B cell (primary cell): ENCODE results near the gene AFF1. TPM values are rescaled to one million over a fixed set of nuclear protein-coding genes. Genes with fewer than 3 reads are reported as not detected.

ENCODE experiments used
- ATAC-seq: fragments of 200-7000 bp; cut with Tn5 transposase; one replicate; pipeline ENCODE4 v1.10.0; 2021; ENCODE audit warnings: low read depth, mild to moderate bottlenecking, moderate number of reproducible peaks, moderate library complexity
- CTCF ChIA-PET: fragments of 350-600 bp; sonication (Branson Sonifier 250); formaldehyde crosslinking; loops from one replicate; lab custom pipeline; 2021; ENCODE audit warnings: antibody characterized with exemption, inconsistent platforms; lab: Charles Lee
- POLR2A ChIA-PET: fragments of 350-600 bp; sonication (Branson Sonifier 250); formaldehyde crosslinking; loops from one replicate; lab custom pipeline; 2021; ENCODE audit warnings: antibody characterized with exemption; lab: Charles Lee
- DNase-seq: peaks from one replicate; pipeline ENCODE4 v3.0.0; 2013
- H2AFZ ChIP-seq: 2 replicates; pipeline ENCODE4 v1.6.1; 2012; ENCODE audit warnings: mild to moderate bottlenecking, low read depth, low read length; ENCODE audit not compliant: insufficient read depth, poor library complexity, severe bottlenecking
- H3K27ac ChIP-seq, 2 donors: 1 replicate in 1 of 2; 2 replicates in 1 of 2; pipeline ENCODE4 v1.5.1; 2012 to 2013; ENCODE audit warnings: low read length in 2 of 2, mild to moderate bottlenecking in 2 of 2, moderate library complexity in 1 of 2
- H3K27me3 ChIP-seq, 4 experiments: fragments of 200-600 bp in 1 of 4; sonication (generic) in 1 of 4; replicated peaks in 1 of 4; 1 replicate in 2 of 4; 2 replicates in 2 of 4; pipeline versions ENCODE4 v1.6.1 to v1.7.0; 2013 to 2016; ENCODE audit warnings: low read length in 3 of 4, mild to moderate bottlenecking in 2 of 4, mixed read lengths in 1 of 4, moderate library complexity in 1 of 4; ENCODE audit not compliant: insufficient read depth in 4 of 4, control insufficient read depth in 3 of 4; ENCODE audit errors: control extremely low read depth in 1 of 4
- H3K36me3 ChIP-seq, 2 experiments: replicated peaks in 1 of 2; 1 replicate in 1 of 2; 2 replicates in 1 of 2; pipeline versions ENCODE4 v1.6.1 to v1.7.1; 2013; ENCODE audit warnings: low read length in 1 of 2; ENCODE audit not compliant: insufficient read depth in 2 of 2, control insufficient read depth in 1 of 2; ENCODE audit errors: control extremely low read depth in 1 of 2, extremely low read depth in 1 of 2
- H3K4me1 ChIP-seq, 2 donors: fragments of 200-600 bp in 1 of 2; sonication (generic) in 1 of 2; 1 replicate in 1 of 2; 2 replicates in 1 of 2; pipeline versions ENCODE4 v1.5.1 to v1.6.1; 2013 to 2017; ENCODE audit warnings: low read length in 2 of 2; ENCODE audit not compliant: control insufficient read depth in 2 of 2, insufficient read depth in 2 of 2
- H3K4me2 ChIP-seq: replicated peaks from 2 replicates; pipeline ENCODE3; 2012; ENCODE audit warnings: mild to moderate bottlenecking, low read depth, low read length; ENCODE audit not compliant: poor library complexity, severe bottlenecking
- H3K4me3 ChIP-seq, 5 experiments: fragments of 200-600 bp in 1 of 5; sonication (generic) in 1 of 5; 1 replicate in 3 of 5; 2 replicates in 2 of 5; pipeline versions ENCODE4 v1.5.1 to v1.7.0; 2011 to 2016; ENCODE audit warnings: low read length in 4 of 5, mild to moderate bottlenecking in 4 of 5, low read depth in 2 of 5, control low read depth in 1 of 5, moderate library complexity in 1 of 5; ENCODE audit not compliant: insufficient read depth in 1 of 5; ENCODE audit errors: control extremely low read depth in 1 of 5, extremely low read depth in 1 of 5
- H3K79me2 ChIP-seq: fragments of 200-600 bp; sonication (generic); one replicate; pipeline ENCODE4 v1.6.0; 2016; ENCODE audit warnings: low read length; ENCODE audit not compliant: control insufficient read depth, insufficient read depth
- H3K9ac ChIP-seq: fragments of 200-600 bp; sonication (generic); 2 replicates; pipeline ENCODE4 v1.6.1; 2017; ENCODE audit warnings: mild to moderate bottlenecking, low read length, moderate library complexity
- H3K9me3 ChIP-seq, 3 donors: one replicate each; pipeline versions ENCODE4 v1.6.1 to v1.7.1; 2013; ENCODE audit warnings: low read length in 2 of 3; ENCODE audit not compliant: control insufficient read depth in 2 of 3, insufficient read depth in 1 of 3; ENCODE audit errors: control extremely low read depth in 1 of 3
- H4K20me1 ChIP-seq: 2 replicates; pipeline ENCODE4 v1.6.0; 2012; ENCODE audit warnings: mild to moderate bottlenecking, low read length; ENCODE audit not compliant: insufficient read depth, control insufficient read depth, poor library complexity, severe bottlenecking
- H3K27ac Mint-ChIP-seq: one replicate; pipeline ENCODE4 v1.8.0; 2021; ENCODE audit warnings: mixed read lengths
- H3K27me3 Mint-ChIP-seq: one replicate; pipeline ENCODE4 v1.8.0; 2021; ENCODE audit warnings: mixed read lengths
- H3K4me1 Mint-ChIP-seq: one replicate; pipeline ENCODE4 v1.8.0; 2021; ENCODE audit warnings: mixed read lengths
- H3K4me3 Mint-ChIP-seq: one replicate; pipeline ENCODE4 v1.8.0; 2021; ENCODE audit warnings: mixed read lengths
- H3K9me3 Mint-ChIP-seq: one replicate; pipeline ENCODE4 v1.8.0; 2022; ENCODE audit warnings: mixed read lengths; ENCODE audit not compliant: insufficient read depth
- CTCF ChIP-seq: fragments of 200-600 bp; IDR thresholded peaks from one replicate; pipeline ENCODE4 v1.8.0; 2022; ENCODE audit warnings: antibody characterized with exemption, mild to moderate bottlenecking
- EZH2 ChIP-seq: IDR thresholded peaks from 2 replicates; pipeline ENCODE4 v1.6.1; 2012; ENCODE audit warnings: borderline replicate concordance, low read depth, mild to moderate bottlenecking, moderate library complexity, low read length; ENCODE audit not compliant: insufficient read depth, poor library complexity, severe bottlenecking
- WGBS: methylation state at CpG from one replicate; pipeline ENCODE4 v1.1.5; 2013; ENCODE audit warnings: missing lambda C conversion rate; ENCODE audit not compliant: insufficient coverage; 5-methylcytosine and 5-hydroxymethylcytosine counted together
- intact Hi-C: fragments of 100-400 bp; cut with micrococcal nuclease; formaldehyde crosslinking; loops from one replicate; pipeline ENCODE4 v1.10.0; 2022
- polyA plus RNA-seq: library from polyadenylated mRNA; depleted of rRNA; stranded (reverse); fragments of >200 nt; gene quantifications from 2 replicates; pipeline ENCODE4 v1.2.3, GENCODE V29; 2012
- total RNA-seq, 2 donors: library from RNA; stranded (reverse); fragments of 120-200 nt in 1 of 2; gene quantifications; 1 replicate in 1 of 2; 2 replicates in 1 of 2; pipeline versions ENCODE4 v1.2.3 to v1.2.4, GENCODE V29; 2013 to 2022

AFF1 gene
- total and polyA plus RNA-seq, 2 donors (not counting 1 experiment from before 2014, with no cell fraction given): 15.3 to 135 TPM

GRCh38 chr4:86939729-86940575 is 5.1 kb downstream of the AFF1 start:
- H3K27ac ChIP-seq: peak overlapping the region; percentile 65 to 79
- H3K36me3 ChIP-seq: peaks cover 0 to 2% of the 10 kb centered on the region in 2 experiments
- H3K4me1 ChIP-seq: peaks cover 66 to 68% of the 10 kb centered on the region in 2 donors
- intact Hi-C loops: loop anchor here (1.0 to 5.0 kb wide), 2 partner anchors 32 to 58 kb away; no protein-coding TSS in a partner anchor
- H3K27me3 ChIP-seq: no peaks in the 10 kb centered on the region
- peak overlapping the region in 4 of 5 experiments; percentile 1 to 27 (median 15) for H3K4me3 ChIP-seq
- 0% methylated on average over 5 of the region's 8 CpGs for WGBS
- H3K27ac Mint-ChIP-seq: peak overlapping the region; percentile 83
- peaks cover 80% of the 10 kb centered on the region for H3K79me2 ChIP-seq
- TF ChIP-seq CTCF (no peak), EZH2 (no peak)
- H3K4me2 ChIP-seq: peak overlapping the region; percentile 64
- H3K4me1 Mint-ChIP-seq: peaks cover 63% of the 10 kb centered on the region
- ATAC-seq (peak; percentile 32), DNase-seq (peak; percentile 85)
- H2AFZ ChIP-seq: peak overlapping the region; percentile 52
- H3K27me3 Mint-ChIP-seq: no peaks in the 10 kb centered on the region
- H3K4me3 Mint-ChIP-seq: peak overlapping the region; percentile 68
- ChIA-PET CTCF (interaction anchor here (1.2 to 8.5 kb wide), 6 partner anchors 17 to 210 kb away, joined by 3 to 109 read pairs (median 44); no protein-coding TSS in a partner anchor), POLR2A (interaction anchor here (0.5 to 3.8 kb wide), 3 partner anchors 18 to 134 kb away, joined by 3 to 19 read pairs (median 4); no protein-coding TSS in a partner anchor)
- peaks cover 23% of the 10 kb centered on the region for H4K20me1 ChIP-seq
- H3K9ac ChIP-seq: peak overlapping the region; percentile 31
- H3K9me3 ChIP-seq: no peaks in the 10 kb centered on the region
- no peaks in the 10 kb centered on the region for H3K9me3 Mint-ChIP-seq
